ENCODE data around the gene RAB1B.

RAB1B gene

DNA sequence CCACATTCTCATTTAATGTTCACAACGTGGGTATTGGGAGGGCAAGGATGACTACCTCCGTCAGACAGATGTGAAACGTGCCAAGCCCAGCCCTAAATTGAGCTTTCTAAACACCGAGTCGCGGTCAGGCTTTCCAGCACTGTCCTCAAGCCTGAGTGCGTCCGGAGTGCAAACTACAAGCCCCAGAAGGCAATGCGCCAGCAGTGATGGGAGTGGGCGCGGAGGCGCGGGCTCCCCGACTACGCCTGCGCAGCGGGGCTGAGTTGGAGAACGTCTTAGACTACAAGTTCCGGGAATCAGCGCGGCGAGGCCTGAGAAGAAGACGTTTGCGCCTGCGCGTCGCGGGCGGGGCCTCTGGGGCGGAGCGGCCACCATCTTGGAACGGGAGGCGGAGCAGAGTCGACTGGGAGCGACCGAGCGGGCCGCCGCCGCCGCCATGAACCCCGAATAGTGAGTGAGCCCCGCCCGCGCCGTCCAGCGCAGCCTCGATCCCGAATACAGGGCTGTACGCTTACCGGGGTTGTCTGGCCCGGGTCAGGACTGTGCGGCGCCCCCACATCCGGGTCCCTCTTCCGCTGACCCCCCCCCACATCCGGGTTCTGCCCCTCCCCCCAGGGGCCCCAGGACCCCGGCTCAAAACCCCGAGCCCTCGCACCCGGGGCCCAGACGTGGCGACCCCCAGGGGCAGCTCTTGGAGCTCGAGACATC is at the start of gene RAB1B:
Gene RAB1B (plus strand): TSS at position 396 of the 708 bp plus-strand sequence. CDS start 41 bp downstream, at position 437.
- peak; percentile 93 for DNase-seq

DNA sequence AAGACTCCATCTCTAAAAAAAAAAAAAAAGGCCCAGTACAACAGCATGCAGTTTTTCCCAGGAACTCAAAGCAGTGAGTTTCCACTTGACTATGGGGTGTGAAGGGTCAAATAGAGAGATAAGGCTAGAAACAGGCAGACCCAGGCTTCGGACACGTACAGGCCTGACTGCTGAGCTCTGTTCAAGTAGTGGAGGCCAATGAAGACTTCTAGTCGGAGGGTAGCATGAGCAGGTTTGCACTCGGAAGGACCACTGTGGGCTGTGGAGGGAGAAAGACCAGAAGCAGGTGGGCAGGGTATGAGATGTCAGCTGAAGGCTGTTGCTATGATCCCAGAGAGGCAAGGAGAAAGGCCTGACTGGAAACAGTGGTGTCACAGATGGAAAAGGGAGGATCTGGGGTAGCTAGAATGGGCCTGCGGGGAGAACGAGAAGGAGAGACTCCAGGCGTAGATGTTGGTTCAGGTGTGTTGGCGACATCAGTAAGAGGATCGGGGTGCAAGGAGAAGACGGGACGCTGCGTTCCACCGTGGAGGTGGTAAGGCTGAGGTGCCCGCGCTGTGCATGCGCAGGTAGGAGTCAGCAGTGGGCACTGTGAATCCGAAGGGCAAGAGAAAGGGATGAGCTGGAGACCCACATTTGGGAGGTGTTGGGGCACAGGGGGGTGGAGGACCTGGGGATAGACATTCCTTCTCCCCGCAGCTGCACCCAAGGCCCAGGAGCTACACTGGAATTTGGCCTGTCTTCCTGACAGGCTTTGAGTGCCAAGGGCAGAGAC is 49.4 kb upstream of the RAB1B start:
- no peak for DNase-seq

DNA sequence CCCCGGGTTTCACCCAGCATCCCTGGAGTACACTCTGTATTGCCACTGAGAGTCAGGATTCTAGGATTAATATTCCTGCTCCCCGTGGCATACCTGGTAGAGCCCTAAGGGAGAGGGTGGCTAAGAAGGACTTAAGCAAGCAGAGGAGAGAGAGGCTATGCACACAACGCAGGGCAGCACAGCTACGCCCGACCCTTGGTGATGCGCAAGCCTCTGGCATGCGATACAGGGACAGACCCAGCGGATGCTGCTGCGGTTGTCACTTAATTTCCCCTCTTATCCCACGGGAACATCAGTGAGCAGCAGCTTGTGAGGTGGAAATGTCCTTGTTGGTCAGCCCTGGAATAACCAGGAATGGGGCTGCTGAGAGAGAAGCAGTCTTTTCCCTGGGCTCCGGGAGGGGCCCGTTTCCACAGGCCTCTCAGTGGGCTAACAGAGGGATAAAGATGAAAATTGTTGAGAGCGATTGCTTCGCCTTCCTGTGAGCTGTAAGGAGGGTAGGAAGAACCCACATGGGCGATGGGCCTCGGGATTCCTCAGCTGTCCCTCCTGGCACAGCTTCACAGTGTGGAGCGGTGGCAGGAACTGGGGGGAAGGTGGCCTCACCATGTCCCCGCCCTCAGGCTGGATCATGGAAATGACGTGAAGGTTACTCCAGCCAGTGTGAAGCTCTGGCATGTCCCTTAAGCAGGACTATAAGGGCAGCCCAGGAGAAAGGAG is 48.4 kb upstream of the RAB1B start:
- no peak for DNase-seq

DNA sequence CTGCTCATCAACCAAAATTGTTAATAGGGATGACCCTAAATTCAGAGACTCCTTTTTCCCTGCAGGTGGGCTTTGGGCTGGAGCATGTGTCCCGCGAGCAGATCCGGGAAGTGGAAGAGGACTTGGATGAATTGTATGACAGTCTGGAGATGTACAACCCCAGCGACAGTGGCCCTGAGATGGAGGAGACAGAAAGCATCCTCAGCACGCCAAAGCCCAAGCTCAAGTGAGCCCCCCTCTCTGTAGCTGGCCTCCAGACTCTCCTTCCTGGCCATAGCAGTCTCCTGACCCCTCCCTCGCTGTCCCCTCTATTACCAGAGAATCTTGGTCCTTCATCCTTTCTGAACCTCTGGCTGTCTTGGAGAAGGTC is 47.9 kb upstream of the RAB1B start:
- DNase-seq = no peak

DNA sequence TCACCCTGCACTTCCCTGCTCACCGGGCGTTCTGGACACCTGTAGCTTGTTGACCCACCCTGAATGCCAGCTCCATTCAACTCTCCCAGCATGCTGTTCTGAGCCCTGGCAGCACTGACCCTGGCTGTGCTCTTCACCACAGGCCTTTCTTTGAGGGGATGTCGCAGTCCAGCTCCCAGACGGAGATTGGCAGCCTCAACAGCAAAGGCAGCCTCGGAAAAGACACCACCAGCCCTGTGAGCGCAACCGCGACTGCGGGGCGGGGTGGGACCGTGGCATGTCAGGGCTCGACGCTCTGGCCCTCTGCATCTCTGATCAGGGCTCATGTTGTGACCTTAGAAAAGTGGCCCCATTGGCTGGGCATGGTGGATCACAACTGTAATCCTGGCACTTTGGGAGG is 47.4 kb upstream of the RAB1B start:
- no peak for DNase-seq

DNA sequence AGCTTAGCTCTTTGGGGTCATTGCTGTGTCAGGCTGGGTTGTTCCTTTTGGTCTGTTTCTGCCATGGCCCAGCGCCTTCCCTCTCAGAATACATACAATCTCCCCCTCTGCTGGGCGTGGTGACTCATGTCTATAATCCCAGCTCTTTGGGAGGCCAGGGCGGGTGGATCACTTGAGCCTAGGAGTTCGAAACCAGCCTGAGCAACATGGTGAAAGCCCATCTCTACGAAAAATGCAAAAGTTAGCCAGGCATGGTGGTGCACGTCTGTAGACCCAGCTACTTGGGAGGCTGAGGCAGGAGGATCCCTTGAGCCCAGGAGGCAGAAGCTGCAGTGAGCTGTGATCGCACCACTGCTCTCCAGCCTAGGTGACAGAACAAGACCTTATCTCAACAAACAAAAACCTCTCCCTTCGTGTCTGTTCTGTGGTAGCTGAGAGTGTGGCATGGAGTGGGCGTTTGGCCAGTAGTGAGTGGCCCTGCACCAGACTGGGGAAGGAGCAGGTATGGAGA is 46.7 kb upstream of the RAB1B start:
- DNase-seq = no peak

DNA sequence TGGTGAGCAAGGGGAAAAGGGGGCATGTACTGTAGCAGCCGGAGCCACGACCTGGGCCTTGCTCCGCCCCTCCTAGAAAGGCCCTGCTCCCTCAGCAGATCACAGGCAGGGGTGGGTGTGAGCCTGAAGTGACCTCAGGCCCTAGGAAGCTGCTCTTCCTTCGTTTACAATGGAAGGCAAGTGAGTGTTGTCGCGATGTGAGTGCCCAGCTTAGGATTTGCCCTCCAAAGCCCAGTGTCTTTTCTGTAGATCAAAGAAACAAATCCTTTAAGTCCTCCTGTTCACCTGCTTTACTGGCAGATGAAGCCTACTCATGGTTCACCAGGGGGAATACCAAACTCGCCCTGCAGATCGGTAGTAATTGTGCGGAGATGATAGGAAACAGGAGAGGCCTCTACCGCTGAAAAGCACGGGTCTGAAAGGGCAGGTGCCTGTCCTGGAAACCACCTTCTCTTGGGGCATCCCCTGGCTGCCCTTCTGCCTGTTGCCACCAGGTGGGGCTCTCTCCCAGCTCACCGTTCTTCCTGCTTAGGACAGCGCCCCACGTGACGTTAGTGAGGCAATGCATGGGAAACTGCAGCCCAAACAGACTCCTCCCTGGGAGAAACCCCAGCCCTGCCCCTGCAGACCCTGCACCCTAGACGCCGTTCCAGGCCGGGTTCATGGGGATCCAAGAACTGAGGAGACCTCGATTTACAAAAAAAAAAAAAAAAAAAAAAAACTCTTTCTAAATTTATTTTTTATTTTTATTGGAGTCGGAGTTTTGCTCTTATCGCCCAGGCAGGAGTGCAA is 45.9 kb upstream of the RAB1B start:
- peak; percentile 43 for DNase-seq

DNA sequence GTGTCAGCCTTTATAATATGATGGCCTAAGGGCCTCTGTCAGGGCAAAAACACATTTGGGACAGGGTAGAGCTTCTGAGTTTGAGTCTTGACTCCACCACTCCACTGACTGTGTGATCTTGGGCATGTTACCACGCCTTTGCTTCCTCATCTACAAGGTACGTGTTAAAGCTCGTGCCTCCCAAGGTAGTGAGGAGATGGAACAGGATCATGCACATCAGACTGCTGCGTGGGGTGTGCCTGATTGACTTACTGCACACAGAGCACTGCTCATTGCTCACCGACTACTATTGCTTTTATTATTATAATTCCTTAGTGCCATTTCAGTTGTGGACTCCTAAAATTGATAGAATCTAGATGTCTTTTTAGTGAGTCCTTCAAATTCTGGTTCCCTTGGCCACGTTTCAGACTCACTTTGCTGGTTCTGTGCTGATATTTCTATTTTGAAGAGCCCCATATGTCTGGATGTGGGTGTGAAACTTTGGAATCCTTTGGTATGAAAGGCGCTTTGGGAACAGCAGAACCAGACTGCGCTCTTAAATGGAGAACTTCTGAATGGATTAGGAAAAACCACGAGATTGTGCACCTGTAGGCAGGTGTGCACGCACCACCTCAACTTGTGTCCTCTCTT is 44.1 kb upstream of the RAB1B start:
- DNase-seq = no peak

DNA sequence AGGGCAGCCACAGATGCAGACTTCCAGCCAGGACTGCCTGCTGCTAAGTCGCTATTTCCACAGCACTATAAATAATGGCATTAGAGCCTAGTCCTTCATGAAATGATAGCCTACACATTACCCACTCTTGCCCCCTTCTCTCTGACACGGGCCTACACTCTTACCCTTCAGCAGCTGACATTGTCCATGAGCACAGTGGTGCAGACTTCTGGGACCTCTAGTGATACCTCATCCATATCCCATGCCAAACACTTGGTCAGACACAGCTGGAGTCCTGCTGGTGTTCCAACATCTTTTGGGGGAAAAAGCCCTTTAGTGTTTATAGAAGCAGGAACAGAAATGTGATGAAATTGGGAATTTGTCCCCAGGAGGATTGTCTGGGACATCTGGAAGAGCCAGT is 43.4 kb upstream of the RAB1B start:
- no peak for DNase-seq

DNA sequence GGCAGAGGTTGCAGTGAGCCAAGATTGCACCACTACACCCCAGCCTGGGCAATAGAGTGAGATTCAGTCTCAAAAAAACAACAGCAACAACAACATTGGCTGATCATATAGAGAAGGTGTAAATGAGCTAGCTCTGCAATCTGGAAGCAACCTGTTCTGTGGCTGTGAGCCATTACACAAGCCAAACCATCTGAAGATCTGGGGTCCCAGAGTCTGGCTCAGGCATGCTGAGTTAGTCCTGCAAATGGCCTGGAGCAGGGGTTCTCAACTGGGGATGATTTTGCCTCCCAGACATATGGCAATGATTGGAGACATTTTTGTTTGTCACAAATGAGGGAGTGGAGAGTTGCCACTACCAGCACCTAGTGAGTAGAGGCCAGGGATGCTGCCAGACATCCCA is 42.3 kb upstream of the RAB1B start:
- DNase-seq = no peak

DNA sequence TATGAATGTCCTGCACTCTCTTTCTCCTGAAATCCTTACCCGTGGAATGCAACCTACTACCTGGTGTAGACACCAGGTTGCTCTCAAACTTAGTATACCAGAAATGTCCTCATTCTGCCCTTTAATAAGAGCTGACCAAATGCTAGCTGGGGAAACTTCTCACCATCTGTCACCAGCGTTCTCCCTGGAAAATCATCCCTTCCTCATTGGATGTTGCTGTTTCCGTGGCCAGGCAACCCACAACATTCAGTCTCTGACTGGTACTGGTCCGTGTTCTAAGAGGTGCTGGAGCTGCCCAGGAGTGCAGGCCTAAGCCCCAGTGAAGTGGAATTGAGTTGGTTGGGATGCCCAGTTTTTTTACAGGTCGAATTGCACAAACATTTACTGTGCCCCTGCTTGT is 40.7 kb upstream of the RAB1B start:
- no peak for DNase-seq

DNA sequence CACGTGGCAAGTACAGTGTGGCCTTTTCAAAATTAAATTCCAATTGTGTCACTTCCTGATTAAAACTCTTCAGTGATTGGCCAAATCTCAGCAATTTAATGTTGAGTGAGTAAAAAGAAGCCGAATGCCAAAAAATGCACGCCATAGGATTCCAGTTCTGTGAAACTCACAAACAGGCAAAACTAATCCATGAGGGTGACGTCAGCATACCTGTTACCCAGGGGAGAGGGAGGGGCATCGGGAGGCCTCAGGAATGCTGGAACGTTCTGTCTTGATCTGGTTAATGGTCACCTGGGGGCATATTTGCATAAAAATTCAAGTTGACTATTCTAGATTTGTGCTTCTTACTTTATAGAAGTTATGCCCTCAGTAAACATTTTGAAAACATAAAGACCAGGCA is 39.9 kb upstream of the RAB1B start:
- no peak for DNase-seq

DNA sequence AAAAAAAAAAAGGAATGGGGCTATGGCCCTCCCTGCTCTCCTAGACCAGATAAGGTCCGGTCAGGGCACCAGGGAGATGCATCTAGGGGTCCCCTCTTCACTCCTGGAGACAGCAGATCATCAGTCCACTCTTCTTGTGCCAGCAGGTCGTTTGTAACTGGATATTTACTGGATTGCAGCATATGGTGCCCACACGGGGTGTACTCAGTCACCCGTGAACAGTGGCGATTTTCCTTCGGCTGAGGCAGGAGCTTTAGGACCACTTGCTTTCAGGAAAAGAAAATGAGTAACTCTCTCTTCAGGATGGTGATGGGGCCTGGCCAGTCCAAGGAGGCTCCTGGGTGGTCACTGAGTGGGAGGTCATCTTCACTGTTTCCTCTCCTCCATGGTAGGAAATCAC is 38.3 kb upstream of the RAB1B start:
- DNase-seq = no peak

DNA sequence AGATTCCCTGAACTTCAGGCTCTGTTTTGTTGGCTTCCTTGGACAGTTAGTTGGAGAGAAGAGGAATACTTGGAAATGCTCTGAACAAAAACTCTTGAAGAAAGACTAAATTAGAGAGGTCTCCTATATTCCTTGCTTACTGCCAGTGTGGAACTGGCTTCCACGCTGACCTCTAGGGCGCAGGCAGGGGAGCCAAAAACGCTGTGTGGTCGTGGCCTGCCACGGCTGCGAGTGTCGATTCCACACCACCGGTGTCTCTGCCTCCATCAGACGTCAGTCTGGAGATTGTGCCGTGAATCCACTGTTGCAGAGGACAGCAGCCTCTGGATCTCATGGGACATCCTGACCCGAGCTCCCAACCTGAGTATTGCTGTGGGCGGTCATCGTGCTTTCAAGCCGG is 37.5 kb upstream of the RAB1B start:
- DNase-seq = no peak

DNA sequence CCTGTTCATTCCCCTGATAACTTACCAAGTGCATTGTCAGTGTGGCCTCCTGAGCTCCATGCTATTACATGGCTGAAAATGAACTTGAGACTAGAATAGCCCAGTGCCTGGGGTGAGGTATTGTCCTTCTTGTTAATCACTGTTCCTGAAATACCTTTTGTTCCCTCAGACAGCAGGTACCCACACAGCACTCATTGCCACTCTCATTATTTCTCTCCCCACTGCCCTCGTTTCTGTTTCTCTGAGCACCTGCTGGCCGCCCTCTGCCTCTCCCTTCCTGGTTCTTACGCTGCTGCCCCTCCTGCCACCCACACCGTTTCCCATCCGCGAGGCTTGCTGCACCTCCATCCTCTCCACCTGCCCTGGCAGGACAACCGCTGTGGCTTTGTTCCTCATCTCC is 36.9 kb upstream of the RAB1B start:
- peak; percentile 43 for DNase-seq

DNA sequence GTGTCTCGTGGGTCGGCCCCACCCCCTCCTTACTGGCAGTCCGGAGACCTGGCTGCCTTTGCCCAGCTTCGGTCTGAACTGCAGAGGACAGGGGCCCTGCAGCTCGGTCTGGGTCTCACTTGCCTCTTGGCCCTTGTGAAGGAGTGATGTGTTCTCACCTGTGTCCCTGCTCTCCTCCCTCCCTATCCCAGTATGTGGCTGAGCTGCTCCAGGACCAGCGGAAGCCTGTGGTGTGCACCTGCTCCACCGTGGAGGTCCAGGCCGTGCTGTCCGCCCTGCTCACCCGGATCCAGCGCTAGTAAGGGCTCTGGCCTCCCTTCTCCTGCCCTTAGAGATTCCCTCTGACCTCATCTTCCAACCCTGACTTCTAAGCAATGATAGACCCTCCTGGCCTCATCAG is 35.7 kb upstream of the RAB1B start:
- DNase-seq = no peak

DNA sequence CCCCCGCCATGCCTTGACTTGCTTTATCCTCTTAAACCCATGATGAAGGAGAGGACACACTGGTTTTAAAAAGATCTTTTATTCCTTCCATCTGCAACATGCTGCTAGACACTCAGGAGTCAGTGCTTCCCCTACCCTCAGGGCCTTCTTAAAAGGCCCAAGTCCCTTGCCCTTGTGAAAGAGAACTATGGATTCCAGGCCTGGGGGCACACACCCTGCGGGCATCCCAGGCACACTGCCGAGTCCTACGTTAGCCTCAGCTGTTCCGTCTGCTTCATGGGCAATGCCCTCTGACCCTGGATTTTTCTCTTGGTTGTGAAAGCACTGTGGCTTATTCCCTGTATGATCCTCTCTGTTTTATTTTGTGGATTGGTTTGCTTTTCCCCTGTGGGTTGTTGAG is 35.1 kb upstream of the RAB1B start:
- no peak for DNase-seq

DNA sequence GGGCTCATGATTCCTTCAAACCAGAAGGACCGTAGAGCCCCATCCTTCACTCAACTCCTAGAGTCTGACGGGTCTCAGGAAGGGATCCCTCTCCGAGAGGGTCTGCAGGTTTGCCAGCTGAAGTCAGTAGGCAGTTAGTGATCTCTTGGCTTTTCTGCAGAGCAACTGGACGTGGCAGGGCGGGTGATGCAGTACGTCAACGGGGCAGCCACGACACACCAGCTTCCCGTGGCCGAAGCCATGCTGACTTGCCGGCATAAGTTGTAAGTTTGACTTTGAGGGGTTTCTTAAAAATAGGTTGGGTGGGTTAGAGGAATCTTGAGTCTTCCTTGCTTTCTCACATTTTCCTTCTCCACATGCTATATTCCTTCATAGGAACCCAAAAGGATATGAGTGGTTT is 33.3 kb upstream of the RAB1B start:
- DNase-seq = no peak

DNA sequence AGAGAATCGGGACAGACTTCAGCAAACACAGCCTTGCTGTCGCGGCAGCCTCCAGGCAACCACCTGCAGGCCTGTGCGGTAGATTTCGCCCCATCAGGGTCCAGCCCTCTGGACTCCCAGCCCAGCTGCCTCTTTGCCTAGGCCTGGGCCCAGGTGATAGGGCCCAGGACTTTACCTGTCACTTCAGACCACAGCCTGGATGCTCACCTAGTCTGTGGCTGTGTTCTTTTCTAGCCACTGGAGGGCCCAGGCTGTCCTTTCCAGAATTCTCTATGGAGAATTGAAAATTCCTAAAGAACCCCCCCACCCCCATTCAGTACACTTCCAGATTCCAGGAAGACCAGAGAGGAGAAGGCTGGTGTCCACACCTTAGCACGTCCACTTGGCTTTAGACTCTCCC is 30.6 kb upstream of the RAB1B start:
- no peak for DNase-seq

DNA sequence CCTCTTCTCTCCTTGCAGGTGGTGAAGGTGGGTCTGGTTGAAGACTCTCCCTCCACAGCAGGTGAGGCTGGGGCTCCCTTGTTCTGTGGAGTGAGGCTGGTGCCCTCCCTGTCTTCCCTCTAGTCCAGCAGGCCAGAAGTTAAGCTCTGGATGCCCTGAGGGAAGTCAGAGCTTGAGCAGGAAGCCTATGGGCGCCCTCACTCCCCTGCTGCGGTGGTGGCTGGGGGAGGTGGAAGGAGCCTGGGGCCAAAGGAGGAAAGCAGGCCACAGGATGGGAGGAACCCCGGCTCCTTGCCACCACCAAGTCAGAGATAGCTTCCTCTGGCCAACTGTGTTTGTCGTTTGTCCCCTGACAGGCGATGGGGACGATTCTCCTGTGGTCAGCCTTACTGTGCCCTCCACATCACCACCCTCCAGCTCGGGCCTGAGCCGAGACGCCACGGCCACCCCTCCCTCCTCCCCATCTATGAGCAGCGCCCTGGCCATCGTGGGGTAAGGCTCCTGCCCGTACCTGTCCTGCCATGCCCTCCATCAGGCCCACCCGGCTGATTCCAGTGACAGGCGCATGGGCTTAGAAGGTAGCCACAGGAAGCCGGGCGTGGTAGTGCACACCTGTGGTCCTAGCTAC is 29.5 kb upstream of the RAB1B start:
- no peak for DNase-seq

DNA sequence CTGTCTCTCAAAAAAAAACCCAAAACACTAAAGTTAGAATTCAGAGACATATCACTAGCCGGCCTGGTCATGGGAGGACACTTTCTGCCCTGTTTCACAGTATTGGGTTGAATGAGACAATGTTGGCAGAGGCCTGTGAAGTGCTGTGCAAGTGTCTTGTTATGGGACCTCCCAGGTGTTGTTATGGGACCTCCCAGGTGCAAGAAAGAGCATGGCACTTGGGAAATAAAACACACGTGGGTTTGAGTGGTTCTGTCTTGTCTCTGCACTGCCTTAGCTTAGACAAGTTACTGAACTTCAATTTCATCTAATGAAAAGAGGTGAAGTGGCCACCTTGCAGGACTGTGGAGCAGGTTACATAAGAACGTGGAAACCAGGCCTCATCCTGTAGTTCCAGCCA is 28.9 kb upstream of the RAB1B start:
- no peak for DNase-seq

Measured in NCI-H2081 treated with DMSO at 0.1 percent for 48 hours (cell line).